ENCODE measurements around the gene TMPRSS15. TPM values are rescaled to one million over a fixed set of nuclear protein-coding genes. Genes with fewer than 3 reads are reported as not detected.

Gene TMPRSS15
- total RNA-seq (under 1 TPM in 1 of 10 donors, not detected in 9; 0.06 TPM), polyA plus RNA-seq (not detected)
- long read RNA-seq, donor 1: 0 reads
- long read RNA-seq, donor 2: 0 reads
- long read RNA-seq, donor 3: 0 reads

DNA sequence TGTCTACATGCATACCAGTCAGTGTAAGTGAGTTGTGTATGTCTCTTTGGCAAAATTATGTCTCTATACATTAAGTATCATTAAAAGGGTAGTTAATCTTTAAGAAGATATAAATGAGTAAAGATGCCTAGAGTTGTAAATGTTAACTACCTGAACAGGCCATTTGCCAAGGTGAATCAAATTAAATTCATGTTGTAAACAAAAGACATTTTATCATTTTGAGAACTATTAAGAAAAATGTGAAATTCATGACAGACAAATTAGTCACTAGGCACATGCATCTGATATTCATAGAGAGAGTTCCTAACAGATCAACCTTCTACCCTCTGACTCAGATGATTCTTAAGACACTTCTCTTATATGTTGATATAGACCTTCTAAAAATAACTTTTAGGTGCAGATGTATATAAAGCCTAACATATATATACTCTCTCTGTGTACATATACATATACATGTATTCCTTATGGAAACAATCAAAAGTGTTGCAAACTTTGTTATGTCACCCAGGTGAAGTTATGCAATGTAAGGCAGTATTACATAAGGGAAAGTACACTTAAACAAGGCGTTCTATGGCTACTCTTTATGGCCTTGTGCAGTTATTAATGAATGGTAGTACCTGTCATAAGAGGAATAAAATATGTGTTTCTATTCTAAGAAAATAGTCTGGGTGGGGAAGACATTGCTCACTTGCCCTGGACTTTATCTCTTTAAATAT lies at the start of gene TMPRSS15:
TSS of gene TMPRSS15 (minus strand) at position 51 of the 716 bp plus-strand sequence. CDS start 163 bp downstream, outside the sequence.
- no peak for DNase-seq
- no peaks in the 10 kb centered on the region for H3K4me1 ChIP-seq
- H3K27me3 ChIP-seq: no peaks in the 10 kb centered on the region
- 67 to 72% methylated on average over 1 of the region's 1 CpG for WGBS, 2 donors
- TF ChIP-seq, protein P1, sequence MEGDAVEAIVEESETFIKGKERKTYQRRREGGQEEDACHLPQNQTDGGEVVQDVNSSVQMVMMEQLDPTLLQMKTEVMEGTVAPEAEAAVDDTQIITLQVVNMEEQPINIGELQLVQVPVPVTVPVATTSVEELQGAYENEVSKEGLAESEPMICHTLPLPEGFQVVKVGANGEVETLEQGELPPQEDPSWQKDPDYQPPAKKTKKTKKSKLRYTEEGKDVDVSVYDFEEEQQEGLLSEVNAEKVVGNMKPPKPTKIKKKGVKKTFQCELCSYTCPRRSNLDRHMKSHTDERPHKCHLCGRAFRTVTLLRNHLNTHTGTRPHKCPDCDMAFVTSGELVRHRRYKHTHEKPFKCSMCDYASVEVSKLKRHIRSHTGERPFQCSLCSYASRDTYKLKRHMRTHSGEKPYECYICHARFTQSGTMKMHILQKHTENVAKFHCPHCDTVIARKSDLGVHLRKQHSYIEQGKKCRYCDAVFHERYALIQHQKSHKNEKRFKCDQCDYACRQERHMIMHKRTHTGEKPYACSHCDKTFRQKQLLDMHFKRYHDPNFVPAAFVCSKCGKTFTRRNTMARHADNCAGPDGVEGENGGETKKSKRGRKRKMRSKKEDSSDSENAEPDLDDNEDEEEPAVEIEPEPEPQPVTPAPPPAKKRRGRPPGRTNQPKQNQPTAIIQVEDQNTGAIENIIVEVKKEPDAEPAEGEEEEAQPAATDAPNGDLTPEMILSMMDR (IDR thresholded peaks at IDR 0.05): no peak
- H3K27ac ChIP-seq: no peak within 1 kb of the TSS
- intact Hi-C loops (cut with DNase I): no loop called here
- no peak within 1 kb of the TSS for H3K4me3 ChIP-seq
- peaks cover 0 to 15% (median 0%) of the 10 kb centered on the region in 11 donors for H3K9me3 ChIP-seq
- ATAC-seq: no peak
- H3K36me3 ChIP-seq: no peaks in the 10 kb centered on the region

DNA sequence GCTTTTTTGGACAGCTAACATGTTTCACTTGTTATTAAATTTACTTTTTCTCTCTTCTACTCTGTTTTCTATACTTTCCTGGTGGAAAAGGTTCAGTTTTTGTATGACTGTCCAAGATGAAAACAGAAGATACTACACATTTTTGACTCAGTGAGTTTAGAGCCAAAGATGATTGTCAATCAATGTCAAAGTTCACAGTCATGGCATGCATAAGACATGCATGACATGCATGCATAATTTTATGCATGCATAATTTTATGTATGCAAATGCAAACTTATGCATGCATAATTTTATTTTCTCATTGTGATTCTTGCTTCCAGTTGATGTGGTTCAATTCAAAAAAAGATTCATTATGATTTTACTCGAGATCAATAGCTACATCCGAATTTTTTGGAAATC lies 48.1 kb upstream of the TMPRSS15 start:
- ATAC-seq: no peak
- peaks cover 0 to 5% (median under 1%) of the 10 kb centered on the region in 11 donors for H3K9me3 ChIP-seq
- WGBS, 2 donors: 80 to 91% methylated on average over 2 of the region's 2 CpGs

DNA sequence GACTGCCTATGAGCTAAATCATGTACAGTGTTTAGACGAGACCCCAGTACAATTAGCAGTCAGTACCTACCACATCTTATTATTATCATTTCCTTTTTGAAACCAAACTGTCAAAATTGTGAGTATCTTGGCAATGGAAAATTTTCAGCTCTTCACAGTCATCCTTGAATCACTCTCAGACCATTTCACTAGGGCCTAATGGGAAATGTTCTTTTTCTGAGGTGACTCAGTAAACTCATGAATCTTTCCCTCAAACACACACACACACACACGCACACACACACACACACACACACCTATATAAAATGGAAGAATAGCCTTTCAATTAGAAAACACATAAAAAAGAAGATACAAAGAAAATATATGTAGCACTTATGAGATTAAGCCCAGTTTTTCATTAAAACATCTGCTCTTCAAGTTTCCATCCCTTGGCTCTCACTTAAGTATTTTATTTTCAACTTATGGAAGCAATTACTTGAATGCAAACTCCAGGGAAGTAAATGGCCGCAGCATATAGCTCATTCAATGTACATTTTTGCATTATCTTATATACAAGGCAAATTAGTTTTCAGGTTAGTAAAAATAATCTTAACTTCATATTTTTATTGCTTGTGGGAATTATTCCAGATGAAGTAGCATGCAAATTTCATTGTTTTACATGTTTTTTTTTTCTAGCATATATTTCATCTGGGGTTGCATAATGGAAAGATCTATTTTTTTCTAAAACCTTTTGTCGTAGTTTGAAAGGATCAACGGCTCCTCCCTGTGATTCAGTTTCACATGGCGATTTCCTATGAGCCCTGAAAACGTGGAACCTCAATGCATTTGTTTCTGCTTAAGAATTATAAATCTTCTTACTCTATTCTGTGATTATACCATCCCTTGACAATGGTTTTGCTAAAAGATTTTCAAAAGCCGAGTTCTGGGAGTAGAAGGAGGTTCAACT lies 46.3 kb upstream of the TMPRSS15 start:
- TF ChIP-seq, protein P1 (IDR thresholded peaks at IDR 0.05): no peak
- no peaks in the 10 kb centered on the region for H3K27me3 ChIP-seq
- H3K36me3 ChIP-seq: no peaks in the 10 kb centered on the region
- DNase-seq (no peak), ATAC-seq (no peak)
- H3K27ac ChIP-seq: no peak overlapping the region
- no peak overlapping the region for H3K4me3 ChIP-seq
- H3K4me1 ChIP-seq: no peaks in the 10 kb centered on the region
- intact Hi-C loops (cut with DNase I): no loop called here
- H3K9me3 ChIP-seq: peaks cover 0 to 18% (median 4%) of the 10 kb centered on the region in 11 donors
- 66 to 69% methylated on average over 8 of the region's 8 CpGs for WGBS, 2 donors

More for the DNA sequence above, 48.1 kb upstream of the TMPRSS15 start:
- intact Hi-C loops (cut with DNase I): no loop called here
- TF ChIP-seq, protein P1 (IDR thresholded peaks at IDR 0.05): no peak
- Histone ChIP-seq H3K36me3 (no peaks in the 10 kb centered on the region), H3K4me3 (no peak overlapping the region), H3K4me1 (no peaks in the 10 kb centered on the region), H3K27ac (no peak overlapping the region), H3K27me3 (no peaks in the 10 kb centered on the region)
- DNase-seq: no peak

DNA sequence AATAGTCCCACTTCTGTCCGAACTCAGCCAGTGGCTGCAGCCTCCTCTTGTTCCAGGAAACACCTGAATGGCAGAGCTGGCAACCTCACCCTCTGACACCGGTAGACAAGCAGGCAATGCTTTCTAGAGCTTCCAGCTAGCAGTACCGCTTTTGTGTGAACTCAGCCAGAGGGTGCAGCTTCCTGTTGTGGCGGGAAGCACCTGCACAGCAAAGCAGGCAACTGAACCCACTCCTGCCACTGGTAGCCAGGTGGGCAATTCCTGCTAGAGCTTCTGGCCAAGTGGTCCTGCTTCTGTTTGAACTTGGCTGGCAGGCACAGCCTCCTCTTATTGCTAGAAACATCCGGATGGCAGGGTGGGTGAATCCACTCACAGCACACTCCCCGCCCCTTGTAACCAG lies 40.1 kb upstream of the TMPRSS15 start:
- no peaks in the 10 kb centered on the region for H3K36me3 ChIP-seq
- no peak overlapping the region for H3K4me3 ChIP-seq
- H3K4me1 ChIP-seq: no peaks in the 10 kb centered on the region
- peaks cover 0 to 18% (median 4%) of the 10 kb centered on the region in 11 donors for H3K9me3 ChIP-seq
- H3K27me3 ChIP-seq: no peaks in the 10 kb centered on the region
- DNase-seq: no peak
- ATAC-seq: no peak
- TF ChIP-seq, protein P1 (IDR thresholded peaks at IDR 0.05): no peak
- intact Hi-C loops (cut with DNase I): no loop called here
- 69 to 71% methylated on average over 6 of the region's 6 CpGs for WGBS, 2 donors
- H3K27ac ChIP-seq: no peak overlapping the region

Data from heart right ventricle (tissue), 16 donors.